Measurements from ENCODE around the gene FAM110A. TPM values are rescaled to one million over a fixed set of nuclear protein-coding genes. Genes with fewer than 3 reads are reported as not detected.
"Not testable (repeated sequence)": the region's sequence is repeated elsewhere in the genome, so short reads cannot be mapped to it uniquely, and the experiment has no call there.

Gene FAM110A
- total RNA-seq, 1 donor from 2014 or later: 11.8 TPM

DNA sequence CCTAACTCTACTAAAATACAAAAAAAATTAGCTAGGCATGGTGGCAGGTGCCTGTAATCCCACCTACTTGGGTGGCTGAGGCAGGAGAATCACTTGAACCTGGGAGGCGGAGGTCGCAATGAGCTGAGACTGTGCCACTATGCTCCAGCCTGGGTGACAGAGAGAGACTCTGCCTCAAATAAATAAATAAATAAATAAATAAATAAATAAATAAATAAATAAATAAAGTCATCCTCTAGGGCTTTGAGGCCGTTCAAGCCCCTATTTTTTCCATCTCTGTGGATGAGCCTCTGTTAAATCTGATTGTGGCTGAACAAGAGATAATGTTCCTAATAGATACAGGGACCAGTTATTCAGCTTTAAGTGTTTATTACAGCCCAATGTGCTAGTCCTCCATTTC, 31.8 kb upstream of the FAM110A start:
- intact Hi-C loops (cut with DNase I): no loop called here
- DNase-seq (ENCODE audit: extremely low spot score in 2 of 2): no peak
- H3K27ac ChIP-seq: no peak overlapping the region
- H3K9me3 ChIP-seq: no peaks in the 10 kb centered on the region
- TF ChIP-seq POLR2AphosphoS5 (IDR thresholded peaks at IDR 0.05; ENCODE audit: insufficient read depth in 1 of 2, low read depth in 1 of 2): no peak
- TF ChIP-seq, protein P1, sequence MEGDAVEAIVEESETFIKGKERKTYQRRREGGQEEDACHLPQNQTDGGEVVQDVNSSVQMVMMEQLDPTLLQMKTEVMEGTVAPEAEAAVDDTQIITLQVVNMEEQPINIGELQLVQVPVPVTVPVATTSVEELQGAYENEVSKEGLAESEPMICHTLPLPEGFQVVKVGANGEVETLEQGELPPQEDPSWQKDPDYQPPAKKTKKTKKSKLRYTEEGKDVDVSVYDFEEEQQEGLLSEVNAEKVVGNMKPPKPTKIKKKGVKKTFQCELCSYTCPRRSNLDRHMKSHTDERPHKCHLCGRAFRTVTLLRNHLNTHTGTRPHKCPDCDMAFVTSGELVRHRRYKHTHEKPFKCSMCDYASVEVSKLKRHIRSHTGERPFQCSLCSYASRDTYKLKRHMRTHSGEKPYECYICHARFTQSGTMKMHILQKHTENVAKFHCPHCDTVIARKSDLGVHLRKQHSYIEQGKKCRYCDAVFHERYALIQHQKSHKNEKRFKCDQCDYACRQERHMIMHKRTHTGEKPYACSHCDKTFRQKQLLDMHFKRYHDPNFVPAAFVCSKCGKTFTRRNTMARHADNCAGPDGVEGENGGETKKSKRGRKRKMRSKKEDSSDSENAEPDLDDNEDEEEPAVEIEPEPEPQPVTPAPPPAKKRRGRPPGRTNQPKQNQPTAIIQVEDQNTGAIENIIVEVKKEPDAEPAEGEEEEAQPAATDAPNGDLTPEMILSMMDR (IDR thresholded peaks at IDR 0.05): no peak
- no peak for TF ChIP-seq POLR2A (IDR thresholded peaks at IDR 0.05)
- no peak overlapping the region for H3K4me3 ChIP-seq
- H3K4me1 ChIP-seq: no peaks in the 10 kb centered on the region
- H3K36me3 ChIP-seq: no peaks in the 10 kb centered on the region
- no peaks in the 10 kb centered on the region for H3K27me3 ChIP-seq

DNA sequence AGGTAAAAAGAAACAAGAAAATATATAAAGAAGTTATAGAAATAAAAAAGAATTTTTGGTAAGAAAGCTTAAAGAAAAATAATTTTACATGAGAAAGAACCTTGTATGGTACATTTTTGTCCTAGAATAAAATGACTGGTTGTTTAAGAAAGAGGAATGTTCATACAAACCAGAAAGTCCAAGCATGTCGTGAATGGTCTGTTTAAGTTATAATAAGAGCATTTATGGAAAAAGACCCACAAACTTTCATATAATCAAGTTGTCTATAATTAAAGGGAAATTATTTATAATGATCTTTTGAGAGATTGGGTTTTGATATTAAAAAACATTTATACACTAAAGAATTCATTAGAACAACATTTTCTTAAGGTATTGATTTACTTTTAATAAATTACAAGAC, 27.8 kb upstream of the FAM110A start:
- no peaks in the 10 kb centered on the region for H3K36me3 ChIP-seq
- no peak for TF ChIP-seq POLR2AphosphoS5 (IDR thresholded peaks at IDR 0.05; ENCODE audit: insufficient read depth in 1 of 2, low read depth in 1 of 2)
- TF ChIP-seq POLR2A (IDR thresholded peaks at IDR 0.05): no peak
- TF ChIP-seq, protein P1 (IDR thresholded peaks at IDR 0.05): no peak
- no peaks in the 10 kb centered on the region for H3K9me3 ChIP-seq
- intact Hi-C loops (cut with DNase I): no loop called here
- no peak overlapping the region for H3K27ac ChIP-seq
- no peaks in the 10 kb centered on the region for H3K27me3 ChIP-seq
- H3K4me3 ChIP-seq: no peak overlapping the region
- no peaks in the 10 kb centered on the region for H3K4me1 ChIP-seq
- DNase-seq (ENCODE audit: extremely low spot score in 2 of 2): no peak

DNA sequence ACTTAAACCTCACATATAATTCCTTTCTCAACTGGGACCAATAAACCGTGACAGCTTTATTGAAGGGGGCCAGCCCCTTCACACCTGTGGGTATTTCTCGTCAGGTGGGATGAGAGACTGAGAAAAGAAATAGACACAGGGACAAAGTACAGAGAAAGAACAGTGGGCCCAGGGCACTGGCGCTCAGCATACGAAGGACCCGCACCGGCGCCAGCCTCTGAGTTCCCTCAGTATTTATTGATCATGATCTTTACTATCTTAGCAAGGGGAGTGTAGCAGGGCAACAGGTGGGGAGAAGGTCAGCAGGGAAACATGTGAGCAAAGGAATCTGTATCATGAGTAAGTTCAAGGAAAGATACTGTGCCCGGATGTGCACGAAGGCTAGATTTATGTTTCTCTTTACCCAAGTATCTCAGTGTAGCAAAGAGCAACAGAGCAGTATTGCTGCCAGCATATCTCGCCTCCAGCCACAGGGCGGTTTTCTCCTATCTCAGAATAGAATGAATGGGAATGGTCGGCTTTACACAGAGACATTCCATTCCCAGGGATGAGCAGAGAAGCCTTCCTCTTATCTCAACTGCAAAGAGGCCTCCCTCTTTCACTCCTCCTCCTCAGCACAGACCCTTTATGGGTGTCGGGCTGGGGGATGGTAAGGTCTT, 21.6 kb upstream of the FAM110A start:
- H3K9me3 ChIP-seq; H3K27me3 ChIP-seq; DNase-seq (ENCODE audit: extremely low spot score in 2 of 2); H3K27ac ChIP-seq; H3K4me1 ChIP-seq; H3K36me3 ChIP-seq; H3K4me3 ChIP-seq: not testable (repeated sequence)
- intact Hi-C loops (cut with DNase I): loop anchor here (10.0 kb wide), 1 partner anchor 393 kb away; the partner anchor contains the start of gene C20orf202

DNA sequence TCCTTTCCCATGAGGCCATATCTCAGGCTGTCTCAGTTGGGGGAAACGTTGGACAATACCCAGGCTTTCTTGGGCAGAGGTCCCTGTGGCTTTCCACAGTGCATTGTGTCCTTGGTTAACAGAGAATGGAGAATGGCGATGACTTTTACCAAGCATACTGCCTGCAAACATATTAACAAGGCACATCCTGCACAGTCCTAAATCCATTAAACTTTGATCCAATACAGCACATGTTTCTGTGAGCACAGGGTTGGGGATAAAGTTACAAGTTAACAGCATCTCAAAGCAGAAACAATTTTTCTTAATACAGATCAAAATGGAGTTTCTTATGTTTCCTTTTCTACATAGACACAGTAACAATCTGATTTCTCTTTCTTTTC, 21.1 kb upstream of the FAM110A start:
- not testable (repeated sequence) for H3K27ac ChIP-seq; H3K27me3 ChIP-seq; H3K4me3 ChIP-seq; H3K9me3 ChIP-seq; DNase-seq (ENCODE audit: extremely low spot score in 2 of 2); H3K36me3 ChIP-seq; H3K4me1 ChIP-seq
- intact Hi-C loops (cut with DNase I): loop anchor here (10.0 kb wide), 1 partner anchor 392 kb away; the partner anchor contains the start of gene C20orf202

DNA sequence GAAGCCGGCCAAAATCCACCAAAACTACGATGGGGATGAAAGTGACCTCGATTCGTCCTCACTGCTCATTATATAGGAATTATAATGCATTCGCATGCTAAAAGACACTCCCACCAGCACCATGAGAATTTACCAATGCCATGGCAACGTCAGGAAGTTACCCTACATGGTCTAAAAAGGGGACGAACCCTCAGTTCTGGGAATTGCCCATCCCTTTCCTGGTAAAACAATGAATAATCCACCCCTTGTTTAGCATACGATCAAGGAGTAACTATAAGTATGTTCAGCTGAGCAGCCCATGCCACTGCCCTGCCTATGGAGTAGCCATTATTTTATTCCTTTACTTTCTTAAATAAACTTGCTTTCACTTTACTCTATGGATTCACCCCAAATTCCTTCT, 20.1 kb upstream of the FAM110A start:
- Histone ChIP-seq H3K9me3 (no peaks in the 10 kb centered on the region), H3K27ac (no peak overlapping the region), H3K4me3 (no peak overlapping the region), H3K36me3 (no peaks in the 10 kb centered on the region), H3K4me1 (no peaks in the 10 kb centered on the region), H3K27me3 (no peaks in the 10 kb centered on the region)
- intact Hi-C loops (cut with DNase I): loop anchor here (10.0 kb wide), 1 partner anchor 391 kb away; the partner anchor contains the start of gene C20orf202
- DNase-seq (ENCODE audit: extremely low spot score in 2 of 2): no peak
- TF ChIP-seq POLR2AphosphoS5 (IDR thresholded peaks at IDR 0.05; ENCODE audit: insufficient read depth in 1 of 2, low read depth in 1 of 2) (no peak), POLR2A (IDR thresholded peaks at IDR 0.05) (no peak)
- TF ChIP-seq, protein P1 (IDR thresholded peaks at IDR 0.05): no peak

DNA sequence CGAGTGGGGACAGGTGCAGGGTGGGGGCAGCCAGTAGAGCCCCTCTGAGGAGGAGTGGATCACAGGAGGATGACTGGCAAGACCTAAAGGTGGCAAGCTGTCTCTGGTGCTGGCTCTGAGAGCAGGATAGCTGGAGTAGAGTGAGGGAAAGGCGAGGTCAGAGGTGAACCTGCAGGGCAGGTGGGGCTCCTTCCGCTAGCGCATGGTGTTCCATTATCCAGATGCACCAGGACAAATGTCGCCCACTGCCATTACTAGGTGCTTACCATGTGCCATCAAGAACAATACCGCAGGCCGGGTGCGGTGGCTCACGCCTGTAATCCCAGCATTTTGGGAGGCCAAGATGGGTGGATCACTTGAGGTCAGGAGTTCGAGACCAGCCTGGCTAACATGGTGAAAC, 18.3 kb upstream of the FAM110A start:
- no peaks in the 10 kb centered on the region for H3K27me3 ChIP-seq
- H3K4me3 ChIP-seq: no peak overlapping the region
- H3K27ac ChIP-seq: no peak overlapping the region
- no peaks in the 10 kb centered on the region for H3K9me3 ChIP-seq
- intact Hi-C loops (cut with DNase I): loop anchor here (10.0 kb wide), 1 partner anchor 390 kb away; the partner anchor contains the start of gene C20orf202
- no peak for TF ChIP-seq POLR2A (IDR thresholded peaks at IDR 0.05)
- no peaks in the 10 kb centered on the region for H3K36me3 ChIP-seq
- no peaks in the 10 kb centered on the region for H3K4me1 ChIP-seq
- DNase-seq (ENCODE audit: extremely low spot score in 2 of 2): peak in 1 of 2 donors; percentile 79

Measured in vagina (tissue), 2 donors.